OCI-LY1 (cell line): ENCODE measurements around the gene FHIT.

Experiments used
- CTCF ChIP-seq: fragments of 200-600 bp; sonication (generic), shearing (Covaris generic); IDR thresholded peaks from 2 replicates; pipeline ENCODE4 v1.5.1; 2017; ENCODE audit warnings: mild to moderate bottlenecking, antibody characterized with exemption, low read length, moderate library complexity, mixed read lengths
- EZH2 ChIP-seq: fragments of 200-600 bp; sonication (generic), shearing (Covaris generic); IDR thresholded peaks from 2 replicates; pipeline ENCODE4 v1.8.0; 2017; ENCODE audit warnings: borderline replicate concordance, mixed run types, mild to moderate bottlenecking, antibody characterized with exemption, low read length, moderate library complexity, mixed read lengths

GRCh38 chr3:60660026-60660425 lies 591.2 kb downstream of the FHIT start:
- TF ChIP-seq EZH2 = no peak
- TF ChIP-seq CTCF = no peak
